ENCODE data around the gene SLC39A6. TPM values are rescaled to one million over a fixed set of nuclear protein-coding genes. Genes with fewer than 3 reads are reported as not detected.

SLC39A6 gene
- total and polyA plus RNA-seq, 2 of the 13 experiments (the other 11 are each of a cell fraction or from before 2014, with no cell fraction given): 41.7 to 59.2 TPM

DNA sequence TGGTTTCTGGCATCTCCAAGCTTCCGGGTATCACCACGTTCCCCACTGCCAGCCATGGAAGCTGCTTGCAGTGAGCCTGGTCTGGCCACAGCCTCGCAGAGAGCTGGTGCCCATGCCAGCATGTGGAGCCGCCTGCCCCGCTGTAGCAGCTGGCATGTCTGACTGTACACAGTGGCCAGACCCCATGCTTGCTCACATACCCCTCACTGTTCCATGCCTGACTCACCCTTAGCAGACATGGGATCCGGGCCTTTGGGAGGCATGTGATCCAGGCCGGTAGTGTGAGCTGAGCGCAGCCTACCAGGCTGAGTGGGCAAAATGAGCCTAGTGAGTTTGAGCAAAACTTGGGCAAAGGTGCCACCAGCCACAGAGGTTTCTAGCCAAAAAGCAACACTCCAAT, 43.0 kb downstream of the SLC39A6 start:
- WGBS (ENCODE audit: low lambda C conversion rate): 25% methylated on average over 5 of the region's 8 CpGs
- no peak overlapping the region for H3K4me2 ChIP-seq (ENCODE audit: low read depth, low read length)
- TF ChIP-seq BCL6 (CRISPR knock-in tag; IDR thresholded peaks at IDR 0.05) (no peak), ZNF562 (CRISPR knock-in tag; IDR thresholded peaks at IDR 0.05; ENCODE audit: borderline replicate concordance) (no peak), ZNF263 (CRISPR knock-in tag; IDR thresholded peaks at IDR 0.05) (no peak), KLF13 (CRISPR knock-in tag; IDR thresholded peaks at IDR 0.05) (no peak), ZNF670 (CRISPR knock-in tag; IDR thresholded peaks at IDR 0.05; ENCODE audit: borderline replicate concordance) (no peak), ZNF674 (CRISPR knock-in tag; IDR thresholded peaks at IDR 0.05; ENCODE audit: low read depth) (no peak), MXD4 (CRISPR knock-in tag; IDR thresholded peaks at IDR 0.05) (no peak), ZKSCAN1 (IDR thresholded peaks at IDR 0.05; ENCODE audit: low read length) (no peak), RCOR2 (CRISPR knock-in tag; IDR thresholded peaks at IDR 0.05) (no peak), STAT5B (CRISPR knock-in tag; IDR thresholded peaks at IDR 0.05) (no peak), SP4 (CRISPR knock-in tag; IDR thresholded peaks at IDR 0.05) (no peak), NAIF1 (CRISPR knock-in tag; IDR thresholded peaks at IDR 0.05; ENCODE audit: borderline replicate concordance) (no peak), SAFB2 (CRISPR knock-in tag; IDR thresholded peaks at IDR 0.05; ENCODE audit: borderline replicate concordance, low read depth) (no peak), DNMT3B (CRISPR knock-in tag; conservative IDR thresholded peaks at IDR 0.05) (no peak), ZNF3 (CRISPR knock-in tag; IDR thresholded peaks at IDR 0.05) (no peak), CAMTA2 (CRISPR knock-in tag; IDR thresholded peaks at IDR 0.05; ENCODE audit: borderline replicate concordance) (no peak), ZNF260 (CRISPR knock-in tag; IDR thresholded peaks at IDR 0.05; ENCODE audit: borderline replicate concordance, low read depth) (no peak), ISX (CRISPR knock-in tag; conservative IDR thresholded peaks at IDR 0.05) (no peak)
- TF ChIP-seq, protein P1, sequence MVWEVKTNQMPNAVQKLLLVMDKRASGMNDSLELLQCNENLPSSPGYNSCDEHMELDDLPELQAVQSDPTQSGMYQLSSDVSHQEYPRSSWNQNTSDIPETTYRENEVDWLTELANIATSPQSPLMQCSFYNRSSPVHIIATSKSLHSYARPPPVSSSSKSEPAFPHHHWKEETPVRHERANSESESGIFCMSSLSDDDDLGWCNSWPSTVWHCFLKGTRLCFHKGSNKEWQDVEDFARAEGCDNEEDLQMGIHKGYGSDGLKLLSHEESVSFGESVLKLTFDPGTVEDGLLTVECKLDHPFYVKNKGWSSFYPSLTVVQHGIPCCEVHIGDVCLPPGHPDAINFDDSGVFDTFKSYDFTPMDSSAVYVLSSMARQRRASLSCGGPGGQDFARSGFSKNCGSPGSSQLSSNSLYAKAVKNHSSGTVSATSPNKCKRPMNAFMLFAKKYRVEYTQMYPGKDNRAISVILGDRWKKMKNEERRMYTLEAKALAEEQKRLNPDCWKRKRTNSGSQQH (CRISPR knock-in tag; IDR thresholded peaks at IDR 0.05; ENCODE audit: low read depth): no peak
- TF ChIP-seq, protein P2, sequence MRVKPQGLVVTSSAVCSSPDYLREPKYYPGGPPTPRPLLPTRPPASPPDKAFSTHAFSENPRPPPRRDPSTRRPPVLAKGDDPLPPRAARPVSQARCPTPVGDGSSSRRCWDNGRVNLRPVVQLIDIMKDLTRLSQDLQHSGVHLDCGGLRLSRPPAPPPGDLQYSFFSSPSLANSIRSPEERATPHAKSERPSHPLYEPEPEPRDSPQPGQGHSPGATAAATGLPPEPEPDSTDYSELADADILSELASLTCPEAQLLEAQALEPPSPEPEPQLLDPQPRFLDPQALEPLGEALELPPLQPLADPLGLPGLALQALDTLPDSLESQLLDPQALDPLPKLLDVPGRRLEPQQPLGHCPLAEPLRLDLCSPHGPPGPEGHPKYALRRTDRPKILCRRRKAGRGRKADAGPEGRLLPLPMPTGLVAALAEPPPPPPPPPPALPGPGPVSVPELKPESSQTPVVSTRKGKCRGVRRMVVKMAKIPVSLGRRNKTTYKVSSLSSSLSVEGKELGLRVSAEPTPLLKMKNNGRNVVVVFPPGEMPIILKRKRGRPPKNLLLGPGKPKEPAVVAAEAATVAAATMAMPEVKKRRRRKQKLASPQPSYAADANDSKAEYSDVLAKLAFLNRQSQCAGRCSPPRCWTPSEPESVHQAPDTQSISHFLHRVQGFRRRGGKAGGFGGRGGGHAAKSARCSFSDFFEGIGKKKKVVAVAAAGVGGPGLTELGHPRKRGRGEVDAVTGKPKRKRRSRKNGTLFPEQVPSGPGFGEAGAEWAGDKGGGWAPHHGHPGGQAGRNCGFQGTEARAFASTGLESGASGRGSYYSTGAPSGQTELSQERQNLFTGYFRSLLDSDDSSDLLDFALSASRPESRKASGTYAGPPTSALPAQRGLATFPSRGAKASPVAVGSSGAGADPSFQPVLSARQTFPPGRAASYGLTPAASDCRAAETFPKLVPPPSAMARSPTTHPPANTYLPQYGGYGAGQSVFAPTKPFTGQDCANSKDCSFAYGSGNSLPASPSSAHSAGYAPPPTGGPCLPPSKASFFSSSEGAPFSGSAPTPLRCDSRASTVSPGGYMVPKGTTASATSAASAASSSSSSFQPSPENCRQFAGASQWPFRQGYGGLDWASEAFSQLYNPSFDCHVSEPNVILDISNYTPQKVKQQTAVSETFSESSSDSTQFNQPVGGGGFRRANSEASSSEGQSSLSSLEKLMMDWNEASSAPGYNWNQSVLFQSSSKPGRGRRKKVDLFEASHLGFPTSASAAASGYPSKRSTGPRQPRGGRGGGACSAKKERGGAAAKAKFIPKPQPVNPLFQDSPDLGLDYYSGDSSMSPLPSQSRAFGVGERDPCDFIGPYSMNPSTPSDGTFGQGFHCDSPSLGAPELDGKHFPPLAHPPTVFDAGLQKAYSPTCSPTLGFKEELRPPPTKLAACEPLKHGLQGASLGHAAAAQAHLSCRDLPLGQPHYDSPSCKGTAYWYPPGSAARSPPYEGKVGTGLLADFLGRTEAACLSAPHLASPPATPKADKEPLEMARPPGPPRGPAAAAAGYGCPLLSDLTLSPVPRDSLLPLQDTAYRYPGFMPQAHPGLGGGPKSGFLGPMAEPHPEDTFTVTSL (CRISPR knock-in tag; IDR thresholded peaks at IDR 0.05; ENCODE audit: borderline replicate concordance): no peak
- peaks cover 4% of the 10 kb centered on the region; the same call in 1 of the 2 replicates for H3K9me3 ChIP-seq (ENCODE audit: low read length)
- no peak overlapping the region for H3K4me3 ChIP-seq (replicated peaks in 1 of 3; ENCODE audit: insufficient read depth in 1 of 3, low read depth in 2 of 3, low read length in 3 of 3)
- H3K27ac ChIP-seq (ENCODE audit: extremely low read length, insufficient read depth, low read length): no peak overlapping the region
- POLR2A ChIA-PET: interaction anchor here (1.3 kb wide), 1 partner anchor 19 kb away, joined by 6 read pairs; the partner anchor contains the start of gene RPRD1A
- CTCF ChIA-PET (ENCODE audit: low intra/inter-chr PET ratio, low total read pairs): no interaction called here
- in situ Hi-C loops (cut with HindIII; ENCODE audit: extremely low pct_ligation_motif_present, low pct_unique_long_range_greater_than_20kb) (no loop called here), intact Hi-C loops (cut with micrococcal nuclease; ENCODE audit: unreplicated experiment) (no loop called here)
- BruUV-seq (replicated peaks): no TSS peak
- no peak overlapping the region for H3K9ac ChIP-seq (ENCODE audit: insufficient read depth, low read depth, low read length)
- no peaks in the 10 kb centered on the region for H3K4me1 ChIP-seq (ENCODE audit: insufficient read depth, low read length)
- H3K36me3 ChIP-seq (replicated peaks in 1 of 2; ENCODE audit: control insufficient read depth in 1 of 2, insufficient read depth in 2 of 2, low read length in 2 of 2): no peaks in the 10 kb centered on the region
- FAIRE-seq (no peak), DNase-seq (ENCODE audit: low spot score) (no peak), ATAC-seq (peak; percentile 33)
- no peaks in the 10 kb centered on the region for H3K79me2 ChIP-seq (ENCODE audit: insufficient read depth, low read length)
- no peak overlapping the region for H2AFZ ChIP-seq (ENCODE audit: low read length)
- no peaks in the 10 kb centered on the region for H4K20me1 ChIP-seq (ENCODE audit: insufficient read depth, low read length)
- peaks cover 1 to 4% of the 10 kb centered on the region in 2 experiments; a peak in 2 of 5 replicates for H3K27me3 ChIP-seq (ENCODE audit: control insufficient read depth in 1 of 2, insufficient read depth in 2 of 2, low read length in 2 of 2)
